GM21528 (cell line): Measurements from ENCODE around the gene OR4S1.
"Not testable (repeated sequence)": the region's sequence is repeated elsewhere in the genome, so short reads cannot be mapped to it uniquely, and the experiment has no call there.

Source experiments
- ATAC-seq: cut with Tn5 transposase; IDR thresholded peaks from one replicate; pipeline ENCODE4 v1.9.1; 2021; ENCODE audit warnings: mild to moderate bottlenecking, moderate library complexity; ENCODE audit not compliant: unreplicated experiment, low FRiP score

The OR4S1 gene, protein sequence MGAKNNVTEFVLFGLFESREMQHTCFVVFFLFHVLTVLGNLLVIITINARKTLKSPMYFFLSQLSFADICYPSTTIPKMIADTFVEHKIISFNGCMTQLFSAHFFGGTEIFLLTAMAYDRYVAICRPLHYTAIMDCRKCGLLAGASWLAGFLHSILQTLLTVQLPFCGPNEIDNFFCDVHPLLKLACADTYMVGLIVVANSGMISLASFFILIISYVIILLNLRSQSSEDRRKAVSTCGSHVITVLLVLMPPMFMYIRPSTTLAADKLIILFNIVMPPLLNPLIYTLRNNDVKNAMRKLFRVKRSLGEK

DNA sequence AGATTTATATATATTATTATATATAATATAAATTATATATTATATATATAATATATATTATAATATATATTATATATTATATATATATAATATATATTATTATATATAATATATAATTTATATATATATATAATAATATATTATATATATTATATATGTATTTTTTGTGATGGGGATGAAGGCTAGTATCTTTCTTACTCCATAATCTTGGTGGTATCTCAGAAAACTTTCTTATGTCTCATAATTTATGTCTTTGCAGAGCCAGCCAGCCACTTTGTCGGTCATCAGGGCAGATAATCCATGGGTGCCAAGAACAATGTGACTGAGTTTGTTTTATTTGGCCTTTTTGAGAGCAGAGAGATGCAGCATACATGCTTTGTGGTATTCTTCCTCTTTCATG is at the start of gene OR4S1:
OR4S1 (plus strand) TSS at position 301 of the 400 bp plus-strand sequence; CDS start at position 301, 0 bp downstream.
- ATAC-seq: no peak

- ATAC-seq: no peak
These were observed 44.4 kb upstream of the OR4S1 start for GRCh38 chr11:48261600-48261999.

DNA sequence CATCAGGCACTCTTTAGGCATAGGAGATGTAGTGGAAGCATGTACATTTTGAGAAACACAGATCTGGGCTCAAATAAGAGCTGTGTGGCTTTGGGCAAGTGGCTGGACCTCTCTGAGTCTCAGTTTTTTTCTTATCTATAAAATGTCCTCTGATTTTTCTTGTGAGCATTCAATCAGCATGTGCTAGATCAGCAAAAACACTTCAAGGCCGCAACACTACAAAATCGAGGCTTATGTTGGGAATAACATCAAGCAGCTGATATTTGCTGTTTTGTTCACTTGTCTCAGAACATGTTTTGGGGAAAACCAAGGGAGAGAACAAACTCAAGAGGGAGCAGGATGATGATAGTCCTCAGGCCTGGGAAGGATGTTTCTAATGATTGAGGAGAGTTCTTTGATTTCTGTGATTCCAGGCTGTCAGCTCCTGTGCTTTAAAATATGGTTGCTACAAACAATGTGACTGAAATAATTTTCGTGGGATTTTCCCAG is 42.6 kb upstream of the OR4S1 start, which contains the start of gene OR4X1:
OR4X1 (plus strand) TSS at position 439 of the 489 bp plus-strand sequence; CDS start at position 439, 0 bp downstream.
- no peak for ATAC-seq

DNA sequence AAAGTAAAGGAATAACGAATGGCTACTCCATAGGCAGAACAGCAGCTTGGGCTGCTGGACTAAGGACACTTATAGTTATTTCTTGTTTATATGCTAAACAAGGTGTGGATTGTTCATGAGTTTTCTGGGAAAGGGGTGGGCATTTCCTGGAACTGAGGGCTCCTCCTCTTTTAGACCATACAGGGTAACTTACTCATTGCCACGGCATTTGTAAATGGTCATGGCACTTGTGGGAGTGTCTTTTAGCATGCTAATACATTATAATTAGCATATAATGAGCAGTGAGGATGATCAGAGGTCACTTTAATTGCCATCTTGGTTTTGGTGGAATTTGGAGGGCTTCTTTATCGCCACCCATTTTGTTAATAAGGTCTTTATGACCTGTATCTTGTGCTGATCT is 35.4 kb upstream of the OR4S1 start:
- ATAC-seq: no peak

GRCh38 chr11:48272606-48273005 is 33.4 kb upstream of the OR4S1 start:
- no peak for ATAC-seq

GRCh38 chr11:48307760-48308386 is 1.9 kb downstream of the OR4S1 start:
- peak; percentile 86 for ATAC-seq

- not testable (repeated sequence) for ATAC-seq
These were observed 7.6 kb downstream of the OR4S1 start for GRCh38 chr11:48313590-48313989.

DNA sequence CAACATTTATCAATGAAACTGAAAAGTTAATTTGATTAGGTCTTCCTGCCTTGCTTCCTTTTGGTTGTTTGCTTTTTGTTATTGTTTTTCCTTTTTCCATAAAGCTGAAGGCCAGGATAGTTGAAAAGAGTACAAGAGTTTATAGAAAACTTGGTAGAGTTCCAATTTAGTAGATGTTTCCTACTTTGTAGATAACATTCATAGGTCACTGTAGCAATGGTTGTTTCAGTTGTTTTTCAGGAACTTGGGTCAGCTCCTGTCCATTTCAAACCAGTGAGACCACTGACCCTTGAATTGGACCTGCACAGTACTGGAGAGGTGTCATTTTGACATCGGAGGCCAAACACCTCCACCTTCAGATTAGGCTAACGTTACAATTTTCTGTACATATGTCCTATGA is 13.8 kb downstream of the OR4S1 start:
- not testable (repeated sequence) for ATAC-seq

- ATAC-seq: not testable (repeated sequence)
These were observed 18.6 kb downstream of the OR4S1 start, which contains the start of gene OR4C3 for GRCh38 chr11:48324620-48325019. Gene OR4C3 (plus strand): TSS chr11:48324920. CDS start chr11:48325022, 102 bp downstream.

DNA sequence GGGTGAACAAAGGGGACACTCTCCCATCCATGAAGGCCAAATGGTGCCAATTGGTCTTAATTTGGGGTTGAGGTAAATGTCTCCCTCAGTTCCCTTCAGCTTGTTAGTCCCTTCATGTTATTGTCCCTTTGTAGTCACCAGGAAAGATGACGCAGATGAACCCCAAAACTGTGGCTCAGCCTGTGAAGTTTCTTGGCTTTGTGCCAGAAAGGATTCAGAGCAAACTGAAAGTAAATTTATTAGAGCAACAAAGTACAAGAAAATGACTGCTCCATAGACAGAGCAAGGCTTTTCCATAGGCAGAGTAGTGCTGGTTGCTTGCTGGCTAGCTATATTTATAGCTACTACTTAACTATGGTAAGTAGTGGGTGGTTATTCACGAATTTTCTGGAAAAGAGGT is 35.4 kb downstream of the OR4S1 start:
- ATAC-seq: no peak

GRCh38 chr11:48342505-48342904 is 36.5 kb downstream of the OR4S1 start:
- ATAC-seq: not testable (repeated sequence)

DNA sequence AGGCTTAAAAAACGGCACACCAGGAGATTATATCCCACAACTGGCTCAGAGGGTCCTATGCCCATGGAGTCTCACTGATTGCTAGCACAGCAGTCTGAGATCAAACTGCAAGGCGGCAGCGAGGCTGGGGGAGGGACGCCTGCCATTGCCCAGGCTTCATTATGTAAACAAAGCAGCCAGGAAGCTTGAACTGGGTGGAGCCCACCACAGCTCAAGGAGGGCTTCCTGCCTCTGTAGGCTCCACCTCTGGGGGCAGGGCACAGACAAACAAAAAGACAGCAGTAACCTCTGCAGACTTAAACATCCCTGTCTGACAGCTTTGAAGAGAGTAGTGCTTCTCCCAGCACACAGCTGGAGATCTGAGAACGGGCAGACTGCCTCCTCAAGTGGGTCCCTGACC is 40.3 kb downstream of the OR4S1 start:
- not testable (repeated sequence) for ATAC-seq

- no peak for ATAC-seq
These were observed 48.0 kb downstream of the OR4S1 start for GRCh38 chr11:48354013-48354412.

GRCh38 chr11:48354677-48355076 is 48.7 kb downstream of the OR4S1 start:
- no peak for ATAC-seq
